ENCODE measurements around the gene WDR83. TPM values are rescaled to one million over a fixed set of nuclear protein-coding genes. Genes with fewer than 3 reads are reported as not detected.
A peak's percentile ranks its signal among the peaks of the same experiment; 100 is the strongest.
"Not testable (repeated sequence)": the region's sequence is repeated elsewhere in the genome, so short reads cannot be mapped to it uniquely, and the experiment has no call there.

Gene WDR83
- total and polyA plus RNA-seq, 2 of the 8 experiments (the other 6 are each of a cell fraction or from before 2014, with no cell fraction given) = 12.6 to 15.3 TPM

DNA sequence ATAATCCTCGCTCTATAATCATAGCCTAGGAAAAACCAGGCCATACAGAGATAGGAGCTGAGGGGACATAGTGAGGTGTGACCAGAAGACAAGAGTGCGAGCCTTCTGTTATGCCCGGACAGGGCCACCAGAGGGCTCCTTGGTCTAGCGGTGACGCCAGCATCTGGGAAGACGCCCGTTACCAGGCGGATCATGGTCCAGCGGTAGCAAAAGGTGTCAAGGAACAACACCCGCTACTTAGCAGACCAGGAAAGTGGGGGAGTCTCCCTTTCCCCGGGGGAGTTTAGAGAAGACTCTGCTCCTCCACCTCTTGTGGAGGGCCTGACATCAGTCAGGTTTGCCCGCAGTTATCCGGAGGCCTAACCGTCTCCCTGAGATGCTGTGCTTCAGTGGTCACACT lies 45.5 kb downstream of the WDR83 start:
- POLR2A ChIA-PET (ENCODE audit: partially characterized antibody) = interaction anchor here (1.0 to 12.9 kb wide), 7 partner anchors 9 to 43 kb away, joined by 3 to 258 read pairs (median 8); partner anchors contain the start of genes GET3, TNPO2 and TRIR

DNA sequence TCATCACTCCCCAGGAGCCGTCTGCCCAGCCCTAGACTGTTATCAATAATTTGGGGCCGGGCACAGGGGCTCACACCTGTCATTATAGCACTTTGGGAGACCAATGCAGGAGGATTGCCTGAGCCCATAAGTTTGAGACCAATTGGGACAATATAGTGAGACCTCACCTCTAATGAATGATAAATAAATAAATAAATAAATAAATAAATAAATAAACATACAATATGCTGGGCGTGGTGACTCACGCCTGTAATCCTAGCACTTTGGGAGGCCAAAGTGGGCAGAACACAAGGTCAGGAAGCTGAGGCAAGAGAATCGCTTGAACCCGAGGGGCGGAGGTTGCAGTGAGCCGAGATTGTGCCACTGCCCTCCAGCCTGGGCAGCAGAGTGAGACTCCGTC lies 46.7 kb downstream of the WDR83 start:
- H3K56ac ChIP-seq (replicated peaks; ENCODE audit: insufficient read length, low read depth, low read length); H4K91ac ChIP-seq (replicated peaks; ENCODE audit: insufficient read length, low read length); H3K27me3 ChIP-seq (replicated peaks in 1 of 4; ENCODE audit: control insufficient read depth in 3 of 4, extremely low read depth in 1 of 4, insufficient read depth in 3 of 4, low read length in 3 of 4); H2BK120ac ChIP-seq (replicated peaks; ENCODE audit: low read depth, low read length); H2AK5ac ChIP-seq (ENCODE audit: low read depth, low read length); H3K9ac ChIP-seq (replicated peaks in 1 of 4; ENCODE audit: extremely low read depth in 1 of 4, low read depth in 3 of 4, low read length in 3 of 4); H3K27ac ChIP-seq (ENCODE audit: low read depth, low read length); H3K4me1 ChIP-seq (replicated peaks in 1 of 4; ENCODE audit: control insufficient read depth in 3 of 4, insufficient read depth in 4 of 4, low read length in 3 of 4); FAIRE-seq; H4K5ac ChIP-seq (ENCODE audit: insufficient read length, low read depth, low read length); H3K9me3 ChIP-seq (ENCODE audit: insufficient read depth in 2 of 2, low read depth in 1 of 2, low read length in 1 of 2); H2AFZ ChIP-seq (ENCODE audit: low read length); H4K8ac ChIP-seq (ENCODE audit: extremely low read depth, insufficient read depth, low read length); H2BK20ac ChIP-seq (ENCODE audit: low read length); H3K79me1 ChIP-seq (ENCODE audit: low read depth, low read length); H3K14ac ChIP-seq (ENCODE audit: insufficient read length); H3K23ac ChIP-seq (ENCODE audit: insufficient read length); H3K23me2 ChIP-seq (ENCODE audit: low read depth, low read length); DNase-seq (ENCODE audit: low read depth in 1 of 2, low spot score in 2 of 2); H3K4ac ChIP-seq (replicated peaks; ENCODE audit: insufficient read length, low read depth, low read length); H2BK5ac ChIP-seq (ENCODE audit: low read depth, low read length); H3K18ac ChIP-seq (ENCODE audit: extremely low read depth, low read length); H2BK12ac ChIP-seq (ENCODE audit: low read depth, low read length); H3K4me3 ChIP-seq (ENCODE audit: extremely low read depth in 1 of 4, insufficient read depth in 2 of 4, low read depth in 3 of 4, low read length in 4 of 4); H3K4me2 ChIP-seq (ENCODE audit: insufficient read depth in 1 of 2, low read depth in 2 of 2, low read length in 2 of 2); H2BK15ac ChIP-seq (ENCODE audit: low read length): not testable (repeated sequence)
- Histone ChIP-seq H3K79me2 (ENCODE audit: control insufficient read depth in 1 of 2, insufficient read depth in 2 of 2, low read length in 2 of 2) (peaks cover 0 to 19% of the 10 kb centered on the region in 2 experiments; a peak in 2 of 4 replicates), H3K36me3 (ENCODE audit: control insufficient read depth in 2 of 4, insufficient read depth in 4 of 4, low read length in 3 of 4) (peaks cover 40 to 71% (median 56%) of the 10 kb centered on the region in 4 experiments), H4K20me1 (replicated peaks in 1 of 2; ENCODE audit: control insufficient read depth in 1 of 2, insufficient read depth in 2 of 2, low read length in 2 of 2) (peaks cover 9 to 23% of the 10 kb centered on the region in 2 experiments)
- ChIA-PET CTCF (ENCODE audit: partially characterized antibody) (interaction anchor here (0.8 to 13.0 kb wide), 10 partner anchors 15 to 105 kb away, joined by 3 to 81 read pairs (median 4); no protein-coding TSS in a partner anchor), POLR2A (ENCODE audit: partially characterized antibody) (interaction anchor here (0.6 to 12.9 kb wide), 7 partner anchors 9 to 51 kb away, joined by 3 to 258 read pairs (median 7); partner anchors contain the start of genes GET3 and TRIR)
- WGBS, 2 experiments (ENCODE audit: extremely low coverage in 1 of 2, insufficient coverage in 1 of 2, insufficient read length in 1 of 2, insufficient replicate concordance in 2 of 2, low coverage in 1 of 2, low lambda C conversion rate in 2 of 2, missing lambda C conversion rate in 1 of 2) = 94% methylated on average over 9 of the region's 9 CpGs; no CpG with 5 or more reads in 1 of the 2 experiments

More for the DNA sequence above, 45.5 kb downstream of the WDR83 start:
- H2BK15ac ChIP-seq (ENCODE audit: low read length); H3K79me2 ChIP-seq (ENCODE audit: control insufficient read depth in 1 of 2, insufficient read depth in 2 of 2, low read length in 2 of 2); H3K23ac ChIP-seq (ENCODE audit: insufficient read length); H3K4me2 ChIP-seq (ENCODE audit: insufficient read depth in 1 of 2, low read depth in 2 of 2, low read length in 2 of 2); H3K9ac ChIP-seq (replicated peaks in 1 of 4; ENCODE audit: extremely low read depth in 1 of 4, low read depth in 3 of 4, low read length in 3 of 4); H4K91ac ChIP-seq (replicated peaks; ENCODE audit: insufficient read length, low read length); H2BK12ac ChIP-seq (ENCODE audit: low read depth, low read length); H3K27me3 ChIP-seq (replicated peaks in 1 of 4; ENCODE audit: control insufficient read depth in 3 of 4, extremely low read depth in 1 of 4, insufficient read depth in 3 of 4, low read length in 3 of 4); H3K4ac ChIP-seq (replicated peaks; ENCODE audit: insufficient read length, low read depth, low read length); H3K27ac ChIP-seq (ENCODE audit: low read depth, low read length); H3K56ac ChIP-seq (replicated peaks; ENCODE audit: insufficient read length, low read depth, low read length); H3K18ac ChIP-seq (ENCODE audit: extremely low read depth, low read length); H2BK5ac ChIP-seq (ENCODE audit: low read depth, low read length); H2AFZ ChIP-seq (ENCODE audit: low read length); FAIRE-seq; H3K14ac ChIP-seq (ENCODE audit: insufficient read length); H2BK20ac ChIP-seq (ENCODE audit: low read length); H3K4me1 ChIP-seq (replicated peaks in 1 of 4; ENCODE audit: control insufficient read depth in 3 of 4, insufficient read depth in 4 of 4, low read length in 3 of 4); H2AK5ac ChIP-seq (ENCODE audit: low read depth, low read length); H3K9me3 ChIP-seq (ENCODE audit: insufficient read depth in 2 of 2, low read depth in 1 of 2, low read length in 1 of 2); H2BK120ac ChIP-seq (replicated peaks; ENCODE audit: low read depth, low read length); H3K79me1 ChIP-seq (ENCODE audit: low read depth, low read length); H4K8ac ChIP-seq (ENCODE audit: extremely low read depth, insufficient read depth, low read length); H3K4me3 ChIP-seq (ENCODE audit: extremely low read depth in 1 of 4, insufficient read depth in 2 of 4, low read depth in 3 of 4, low read length in 4 of 4); H4K5ac ChIP-seq (ENCODE audit: insufficient read length, low read depth, low read length); H3K23me2 ChIP-seq (ENCODE audit: low read depth, low read length): not testable (repeated sequence)
- Histone ChIP-seq H4K20me1 (replicated peaks in 1 of 2; ENCODE audit: control insufficient read depth in 1 of 2, insufficient read depth in 2 of 2, low read length in 2 of 2) (peaks cover 9 to 23% of the 10 kb centered on the region in 2 experiments), H3K36me3 (ENCODE audit: control insufficient read depth in 2 of 4, insufficient read depth in 4 of 4, low read length in 3 of 4) (peaks cover 39 to 70% (median 57%) of the 10 kb centered on the region in 4 experiments)
- WGBS, 2 experiments (ENCODE audit: extremely low coverage in 1 of 2, insufficient coverage in 1 of 2, insufficient read length in 1 of 2, insufficient replicate concordance in 2 of 2, low coverage in 1 of 2, low lambda C conversion rate in 2 of 2, missing lambda C conversion rate in 1 of 2) = 62% methylated on average over 10 of the region's 14 CpGs; no CpG with 5 or more reads in 1 of the 2 experiments
- CTCF ChIA-PET (ENCODE audit: partially characterized antibody) = interaction anchor here (0.6 to 13.0 kb wide), 4 partner anchors 48 to 324 kb away, joined by 3 to 81 read pairs (median 4); no protein-coding TSS in a partner anchor
- peak in 1 of 2 experiments; percentile 66 for DNase-seq (ENCODE audit: low read depth in 1 of 2, low spot score in 2 of 2)

Data from H1 (cell line).